ENCODE measurements around the gene SLC25A36. TPM values are rescaled to one million over a fixed set of nuclear protein-coding genes. Genes with fewer than 3 reads are reported as not detected.

Gene SLC25A36
- total RNA-seq, 1 donor from 2014 or later: 156 TPM

DNA sequence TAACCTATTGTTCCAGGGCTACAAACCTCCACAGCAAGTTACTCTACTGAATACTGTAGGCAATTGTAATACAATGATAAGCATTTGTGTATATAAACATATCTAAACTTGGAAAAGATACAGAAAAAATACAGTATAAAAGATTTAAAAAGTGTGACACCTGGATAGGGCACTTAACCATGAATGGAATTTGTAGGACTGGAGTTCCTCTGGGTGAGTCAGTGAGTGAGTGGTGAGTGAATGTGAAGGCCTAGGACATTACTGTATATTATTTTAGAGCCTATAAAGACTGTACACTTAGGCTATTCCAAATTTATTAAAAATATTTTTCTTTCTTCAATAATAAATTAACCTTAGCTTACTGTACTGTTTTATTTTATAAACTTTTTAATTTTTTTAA, 38.4 kb upstream of the SLC25A36 start:
- no peaks in the 10 kb centered on the region for H3K36me3 Mint-ChIP-seq
- no peaks in the 10 kb centered on the region for H3K4me1 Mint-ChIP-seq
- H3K27me3 Mint-ChIP-seq (ENCODE audit: low read depth): peaks cover 8% of the 10 kb centered on the region
- TF ChIP-seq, protein P1, sequence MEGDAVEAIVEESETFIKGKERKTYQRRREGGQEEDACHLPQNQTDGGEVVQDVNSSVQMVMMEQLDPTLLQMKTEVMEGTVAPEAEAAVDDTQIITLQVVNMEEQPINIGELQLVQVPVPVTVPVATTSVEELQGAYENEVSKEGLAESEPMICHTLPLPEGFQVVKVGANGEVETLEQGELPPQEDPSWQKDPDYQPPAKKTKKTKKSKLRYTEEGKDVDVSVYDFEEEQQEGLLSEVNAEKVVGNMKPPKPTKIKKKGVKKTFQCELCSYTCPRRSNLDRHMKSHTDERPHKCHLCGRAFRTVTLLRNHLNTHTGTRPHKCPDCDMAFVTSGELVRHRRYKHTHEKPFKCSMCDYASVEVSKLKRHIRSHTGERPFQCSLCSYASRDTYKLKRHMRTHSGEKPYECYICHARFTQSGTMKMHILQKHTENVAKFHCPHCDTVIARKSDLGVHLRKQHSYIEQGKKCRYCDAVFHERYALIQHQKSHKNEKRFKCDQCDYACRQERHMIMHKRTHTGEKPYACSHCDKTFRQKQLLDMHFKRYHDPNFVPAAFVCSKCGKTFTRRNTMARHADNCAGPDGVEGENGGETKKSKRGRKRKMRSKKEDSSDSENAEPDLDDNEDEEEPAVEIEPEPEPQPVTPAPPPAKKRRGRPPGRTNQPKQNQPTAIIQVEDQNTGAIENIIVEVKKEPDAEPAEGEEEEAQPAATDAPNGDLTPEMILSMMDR (IDR thresholded peaks at IDR 0.05; ENCODE audit: unreplicated experiment): no peak
- no peak for DNase-seq (ENCODE audit: low spot score in 2 of 2, unreplicated experiment in 2 of 2)
- H3K9me3 Mint-ChIP-seq: no peaks in the 10 kb centered on the region
- H3K27ac Mint-ChIP-seq: no peak overlapping the region
- H3K4me3 Mint-ChIP-seq: no peak overlapping the region

DNA sequence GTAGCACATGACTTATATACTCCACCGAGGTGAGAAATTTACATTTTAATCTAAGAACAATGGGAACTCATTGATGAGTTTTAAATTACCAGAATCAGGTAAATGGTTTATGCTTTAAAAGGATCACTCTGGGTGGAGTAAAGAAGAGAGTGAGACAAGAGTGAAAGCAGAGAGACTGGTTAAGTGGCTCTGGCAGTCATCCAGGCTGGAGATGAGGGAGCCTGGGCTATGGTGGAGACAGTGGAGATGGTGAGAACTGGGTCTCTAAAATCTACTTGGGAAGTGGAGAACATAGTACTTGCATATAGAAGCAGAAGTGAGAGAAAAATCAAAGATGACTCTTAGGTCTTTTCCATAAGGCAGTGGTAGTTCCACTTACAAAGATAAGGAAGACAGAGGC, 37.1 kb upstream of the SLC25A36 start:
- TF ChIP-seq, protein P1 (IDR thresholded peaks at IDR 0.05; ENCODE audit: unreplicated experiment): no peak
- Mint-ChIP-seq H3K27me3 (ENCODE audit: low read depth) (peaks cover 8% of the 10 kb centered on the region), H3K4me1 (no peaks in the 10 kb centered on the region), H3K27ac (no peak overlapping the region), H3K4me3 (no peak overlapping the region), H3K9me3 (no peaks in the 10 kb centered on the region), H3K36me3 (no peaks in the 10 kb centered on the region)
- no peak for DNase-seq (ENCODE audit: low spot score in 2 of 2, unreplicated experiment in 2 of 2)

DNA sequence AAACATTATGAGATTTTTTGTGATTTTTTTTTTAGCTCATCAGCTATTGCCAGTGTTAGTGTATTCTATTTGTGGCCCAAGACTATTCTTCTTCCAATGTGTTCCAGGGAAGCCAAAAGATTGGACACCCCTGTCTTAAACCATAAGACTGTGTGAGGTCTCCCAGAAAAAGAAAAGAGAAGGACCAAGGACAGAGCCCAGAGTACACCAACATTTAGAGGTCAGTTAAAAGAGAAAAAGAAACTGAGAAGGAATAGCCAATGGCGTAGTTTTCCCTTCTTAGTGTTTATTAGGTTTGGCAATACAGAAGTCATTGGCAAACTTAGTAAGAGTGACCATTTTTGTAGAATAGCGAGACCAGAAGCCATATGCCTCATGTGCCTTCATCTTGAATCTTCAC, 36.1 kb upstream of the SLC25A36 start:
- DNase-seq (ENCODE audit: low spot score in 2 of 2, unreplicated experiment in 2 of 2): no peak
- H3K4me3 Mint-ChIP-seq: no peak overlapping the region

DNA sequence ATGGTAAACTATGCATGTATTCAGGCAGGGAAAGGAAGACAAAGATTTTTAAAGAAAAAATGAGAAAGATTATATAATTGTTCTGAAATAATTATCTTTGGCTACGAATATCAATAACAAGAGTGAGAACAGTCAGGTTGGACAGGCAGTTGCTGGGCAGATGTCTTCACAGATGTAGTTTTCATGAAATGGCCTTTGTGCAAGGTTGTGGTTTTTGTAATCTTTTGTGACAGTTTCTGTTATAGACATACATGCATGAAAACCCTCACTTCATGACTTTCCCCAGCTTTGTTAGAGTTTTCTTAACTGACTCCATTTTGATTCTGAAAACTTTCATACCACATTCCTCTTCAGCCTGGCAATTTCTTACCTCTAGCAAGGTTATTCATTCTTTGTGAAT, 34.9 kb upstream of the SLC25A36 start:
- Mint-ChIP-seq H3K27ac (no peak overlapping the region), H3K36me3 (no peaks in the 10 kb centered on the region), H3K9me3 (no peaks in the 10 kb centered on the region)

More for the DNA sequence above, 36.1 kb upstream of the SLC25A36 start:
- Mint-ChIP-seq H3K9me3 (no peaks in the 10 kb centered on the region), H3K27ac (no peak overlapping the region), H3K36me3 (no peaks in the 10 kb centered on the region), H3K27me3 (ENCODE audit: low read depth) (peaks cover 8% of the 10 kb centered on the region), H3K4me1 (no peaks in the 10 kb centered on the region)
- TF ChIP-seq, protein P1 (IDR thresholded peaks at IDR 0.05; ENCODE audit: unreplicated experiment): no peak

DNA sequence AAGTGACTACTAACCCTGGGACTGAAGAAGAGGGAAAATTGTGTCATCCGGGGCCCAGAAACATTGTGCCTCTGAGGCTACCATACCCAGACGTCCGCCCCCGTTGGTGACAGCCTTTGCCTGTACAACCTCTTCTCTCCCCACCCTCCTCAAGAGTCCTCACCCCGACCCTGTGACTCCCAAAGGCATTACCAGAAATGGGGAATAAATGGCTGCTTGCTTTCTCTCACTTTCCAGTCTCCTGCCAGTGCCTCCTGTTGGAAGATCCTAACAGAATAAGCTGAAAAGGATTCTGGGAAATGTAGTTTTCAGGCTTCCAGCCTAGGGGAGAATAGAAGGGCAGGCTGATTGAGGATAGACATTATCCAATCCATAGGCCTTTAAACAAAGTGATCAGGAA, 30.8 kb upstream of the SLC25A36 start:
- no peak for DNase-seq (ENCODE audit: low spot score in 2 of 2, unreplicated experiment in 2 of 2)
- peak overlapping the region; percentile 62 for H3K4me3 Mint-ChIP-seq
- H3K9me3 Mint-ChIP-seq: no peaks in the 10 kb centered on the region
- H3K27me3 Mint-ChIP-seq (ENCODE audit: low read depth): peaks cover 11% of the 10 kb centered on the region
- no peak overlapping the region for H3K27ac Mint-ChIP-seq
- H3K36me3 Mint-ChIP-seq: no peaks in the 10 kb centered on the region
- H3K4me1 Mint-ChIP-seq: peaks cover 3% of the 10 kb centered on the region
- TF ChIP-seq, protein P1 (IDR thresholded peaks at IDR 0.05; ENCODE audit: unreplicated experiment): no peak

More for the DNA sequence above, 34.9 kb upstream of the SLC25A36 start:
- TF ChIP-seq, protein P1 (IDR thresholded peaks at IDR 0.05; ENCODE audit: unreplicated experiment): no peak
- Mint-ChIP-seq H3K4me1 (peaks cover 2% of the 10 kb centered on the region), H3K4me3 (no peak overlapping the region), H3K27me3 (ENCODE audit: low read depth) (peaks cover 8% of the 10 kb centered on the region)
- DNase-seq (ENCODE audit: low spot score in 2 of 2, unreplicated experiment in 2 of 2): no peak

GRCh38 chr3:140911822-140912221, 29.8 kb upstream of the SLC25A36 start:
- no peaks in the 10 kb centered on the region for H3K9me3 Mint-ChIP-seq
- no peak overlapping the region for H3K27ac Mint-ChIP-seq
- TF ChIP-seq, protein P1 (IDR thresholded peaks at IDR 0.05; ENCODE audit: unreplicated experiment): no peak
- H3K27me3 Mint-ChIP-seq (ENCODE audit: low read depth): peaks cover 14% of the 10 kb centered on the region
- H3K4me1 Mint-ChIP-seq: peaks cover 3% of the 10 kb centered on the region
- no peak for DNase-seq (ENCODE audit: low spot score in 2 of 2, unreplicated experiment in 2 of 2)
- no peak overlapping the region for H3K4me3 Mint-ChIP-seq
- H3K36me3 Mint-ChIP-seq: no peaks in the 10 kb centered on the region
